Neural cell (in vitro differentiated cells): Measurements from ENCODE around the gene FCGBP. TPM values are rescaled to one million over a fixed set of nuclear protein-coding genes. Genes with fewer than 3 reads are reported as not detected.

ENCODE experiments used
- H2AFZ ChIP-seq: fragments of 200-600, 300-800 bp; sonication (generic), shearing (Covaris generic); 2 replicates; pipeline ENCODE4 v1.6.0; 2014; ENCODE audit warnings: low read depth, mild to moderate bottlenecking, antibody characterized with exemption, low read length, moderate library complexity
- H3F3A ChIP-seq: fragments of 200-600 bp; shearing (Covaris generic); 2 replicates; pipeline ENCODE4 v1.6.1; 2016; ENCODE audit warnings: mild to moderate bottlenecking, moderate library complexity, mixed read lengths, antibody characterized with exemption, low read length; ENCODE audit not compliant: insufficient read depth, poor library complexity, severe bottlenecking
- H3K27ac ChIP-seq: fragments of 200-600, 300-800 bp; sonication (generic), shearing (Covaris generic); 2 replicates; pipeline ENCODE4 v1.5.1; 2014; ENCODE audit warnings: mild to moderate bottlenecking, low read length, moderate library complexity
- H3K27me3 ChIP-seq: fragments of 300-800, 200-600 bp; sonication (generic), shearing (Covaris generic); 2 replicates; pipeline ENCODE4 v1.6.0; 2014; ENCODE audit warnings: mild to moderate bottlenecking, low read depth, low read length, moderate library complexity; ENCODE audit not compliant: insufficient read depth
- H3K36me3 ChIP-seq: fragments of 300-800, 200-600 bp; sonication (generic), shearing (Covaris generic); 2 replicates; pipeline ENCODE4 v1.5.1; 2014; ENCODE audit warnings: mild to moderate bottlenecking, antibody characterized with exemption, low read length, moderate library complexity; ENCODE audit not compliant: insufficient read depth
- H3K4me2 ChIP-seq: fragments of 300-800, 200-600 bp; sonication (generic), shearing (Covaris generic); 2 replicates; pipeline ENCODE4 v1.6.0; 2014; ENCODE audit warnings: mild to moderate bottlenecking, low read length
- H3K4me3 ChIP-seq: fragments of 300-800, 200-600 bp; sonication (generic), shearing (Covaris generic); 2 replicates; pipeline ENCODE4 v1.5.1; 2014; ENCODE audit warnings: mild to moderate bottlenecking, low read length, moderate library complexity
- H3K79me2 ChIP-seq: fragments of 200-600 bp; shearing (Covaris generic); replicated peaks from 2 replicates; pipeline ENCODE4 v1.6.0; 2014; ENCODE audit warnings: mild to moderate bottlenecking, low read length, moderate library complexity; ENCODE audit not compliant: insufficient read depth
- H3K9ac ChIP-seq: fragments of 300-800, 200-600 bp; sonication (generic), shearing (Covaris generic); 2 replicates; pipeline ENCODE4 v1.6.1; 2016; ENCODE audit warnings: mild to moderate bottlenecking, low read length, mixed read lengths
- H3K9me2 ChIP-seq: fragments of 200-600 bp; shearing (Covaris generic); 2 replicates; pipeline ENCODE4 v1.6.1; 2016; ENCODE audit warnings: mild to moderate bottlenecking, low read length, mixed read lengths; ENCODE audit not compliant: insufficient read depth
- H3K9me3 ChIP-seq: fragments of 200-600, 300-800 bp; sonication (generic), shearing (Covaris generic); 2 replicates; pipeline ENCODE4 v1.6.1; 2016; ENCODE audit warnings: mild to moderate bottlenecking, mixed run types, low read length, moderate library complexity, mixed read lengths
- H4K20me1 ChIP-seq: fragments of 200-600 bp; shearing (Covaris generic); 2 replicates; pipeline ENCODE4 v1.6.1; 2016; ENCODE audit warnings: mild to moderate bottlenecking, mixed run types; ENCODE audit not compliant: insufficient read depth
- CTCF ChIP-seq: fragments of 450-650 bp; IDR thresholded peaks from 2 replicates; pipeline ENCODE4 v1.5.1; 2014; ENCODE audit warnings: antibody characterized with exemption, mild to moderate bottlenecking, moderate library complexity; ENCODE audit not compliant: poor library complexity, severe bottlenecking
- EP300 ChIP-seq: fragments of 450-650 bp; conservative IDR thresholded peaks from 2 replicates; pipeline ENCODE4 v1.6.1; 2014; ENCODE audit warnings: antibody characterized with exemption, mild to moderate bottlenecking, moderate library complexity; ENCODE audit not compliant: poor library complexity, severe bottlenecking
- EZH2 ChIP-seq: fragments of 200-600, 300-800 bp; shearing (Covaris generic), sonication (generic); IDR thresholded peaks from 2 replicates; pipeline ENCODE4 v1.6.1; 2014; ENCODE audit warnings: antibody characterized with exemption, low read length, borderline replicate concordance, mild to moderate bottlenecking; ENCODE audit not compliant: insufficient read depth, poor library complexity, severe bottlenecking
- MXI1 ChIP-seq: fragments of 450-650 bp; conservative IDR thresholded peaks from 2 replicates; pipeline ENCODE4 v1.6.1; 2014; ENCODE audit warnings: antibody characterized with exemption, mild to moderate bottlenecking; ENCODE audit not compliant: poor library complexity, severe bottlenecking
- POLR2AphosphoS5 ChIP-seq: IDR thresholded peaks from 2 replicates; pipeline ENCODE4 v1.6.1; 2012
- RAD21 ChIP-seq: fragments of 450-650 bp; conservative IDR thresholded peaks from 2 replicates; pipeline ENCODE4 v1.6.1; 2014; ENCODE audit warnings: antibody characterized with exemption, mild to moderate bottlenecking, moderate library complexity
- REST ChIP-seq: IDR thresholded peaks from 2 replicates; pipeline ENCODE4 v1.6.1; 2012; ENCODE audit warnings: borderline replicate concordance
- SMC3 ChIP-seq: fragments of 450-650 bp; conservative IDR thresholded peaks from 2 replicates; pipeline ENCODE4 v1.6.1; 2014; ENCODE audit warnings: antibody characterized with exemption, mild to moderate bottlenecking, moderate library complexity; ENCODE audit not compliant: poor library complexity
- TAF1 ChIP-seq: IDR thresholded peaks from 2 replicates; pipeline ENCODE4 v1.6.1; 2012; ENCODE audit warnings: low read depth
- polyA plus RNA-seq: library from polyadenylated mRNA; depleted of rRNA; stranded (reverse); fragments of >200 nt; gene quantifications from 2 replicates; pipeline ENCODE4 v1.2.3, GENCODE V29; 2014

FCGBP gene
- polyA plus RNA-seq, 1 donor from 2014 or later, result 0.26 TPM

GRCh38 chr19:39967561-39967960 is 33.1 kb upstream of the FCGBP start:
- Histone ChIP-seq H3K9ac (no peak overlapping the region), H3K36me3 (no peaks in the 10 kb centered on the region), H3K9me2 (no peaks in the 10 kb centered on the region), H4K20me1 (no peaks in the 10 kb centered on the region), H3F3A (no peaks in the 10 kb centered on the region), H2AFZ (no peak overlapping the region), H3K79me2 (peaks cover 15% of the 10 kb centered on the region), H3K27ac (no peak overlapping the region), H3K4me3 (no peak overlapping the region), H3K9me3 (no peaks in the 10 kb centered on the region), H3K4me2 (no peak overlapping the region), H3K27me3 (no peaks in the 10 kb centered on the region)
- TF ChIP-seq SMC3 (no peak), REST (no peak), POLR2AphosphoS5 (no peak), CTCF (no peak), EP300 (no peak), RAD21 (no peak), EZH2 (no peak), MXI1 (no peak), TAF1 (no peak)

- H3K9ac ChIP-seq, result no peak overlapping the region
- no peaks in the 10 kb centered on the region for H3K27me3 ChIP-seq
- no peak overlapping the region for H3K4me3 ChIP-seq
- peaks cover 7% of the 10 kb centered on the region for H3K79me2 ChIP-seq
- H3K9me2 ChIP-seq, result no peaks in the 10 kb centered on the region
- no peak overlapping the region for H2AFZ ChIP-seq
- H3K27ac ChIP-seq, result no peak overlapping the region
- no peaks in the 10 kb centered on the region for H3K36me3 ChIP-seq
- TF ChIP-seq SMC3 (no peak), TAF1 (no peak), EZH2 (no peak), CTCF (no peak), RAD21 (no peak), EP300 (no peak)
- H3F3A ChIP-seq, result no peaks in the 10 kb centered on the region
- H3K4me2 ChIP-seq, result no peak overlapping the region
- H4K20me1 ChIP-seq, result no peaks in the 10 kb centered on the region
- H3K9me3 ChIP-seq, result no peaks in the 10 kb centered on the region
Measured at GRCh38 chr19:39966617-39967016, 32.2 kb upstream of the FCGBP start.
